HG03108 (cell line): ENCODE measurements around the gene NCOA4.
"Not testable (repeated sequence)": the region's sequence is repeated elsewhere in the genome, so short reads cannot be mapped to it uniquely, and the experiment has no call there.

Experiments used
- ATAC-seq: cut with Tn5 transposase; IDR thresholded peaks from one replicate; pipeline ENCODE4 v1.9.1; 2021; ENCODE audit warnings: moderate library complexity; ENCODE audit not compliant: unreplicated experiment

The NCOA4 gene

GRCh38 chr10:46022978-46023702 is 7.3 kb downstream of the NCOA4 start:
- peak; percentile 98 for ATAC-seq

- no peak for ATAC-seq
Observed at GRCh38 chr10:46020344-46020657, 10.1 kb downstream of the NCOA4 start.

GRCh38 chr10:46019569-46020343 is 10.7 kb downstream of the NCOA4 start:
- no peak for ATAC-seq

GRCh38 chr10:46019177-46019528 is 11.3 kb downstream of the NCOA4 start:
- ATAC-seq, result no peak

- ATAC-seq, result no peak
Observed at GRCh38 chr10:46018453-46019176, 11.8 kb downstream of the NCOA4 start.

GRCh38 chr10:46017733-46018132 is 12.7 kb downstream of the NCOA4 start:
- ATAC-seq, result no peak

- no peak for ATAC-seq
Observed at GRCh38 chr10:46016811-46017210, 13.6 kb downstream of the NCOA4 start.

GRCh38 chr10:46016190-46016589 is 14.2 kb downstream of the NCOA4 start:
- no peak for ATAC-seq

GRCh38 chr10:46014683-46015405 is 15.6 kb downstream of the NCOA4 start:
- ATAC-seq, result no peak

- no peak for ATAC-seq
Observed at GRCh38 chr10:46014206-46014605, 16.2 kb downstream of the NCOA4 start.

- ATAC-seq, result no peak
Observed at GRCh38 chr10:46012746-46013145, 17.7 kb downstream of the NCOA4 start.

GRCh38 chr10:46006219-46006618 is 24.2 kb downstream of the NCOA4 start:
- no peak for ATAC-seq

- ATAC-seq, result no peak
Observed at GRCh38 chr10:46005383-46005782, 25.0 kb downstream of the NCOA4 start.

- ATAC-seq, result no peak
Observed at GRCh38 chr10:46004963-46005362, 25.5 kb downstream of the NCOA4 start.

GRCh38 chr10:46002916-46003693 is 27.3 kb downstream of the NCOA4 start:
- no peak for ATAC-seq

- not testable (repeated sequence) for ATAC-seq
Observed at GRCh38 chr10:46002189-46002687, 28.2 kb downstream of the NCOA4 start.

- ATAC-seq, result no peak
Observed at GRCh38 chr10:46001187-46001756, 29.2 kb downstream of the NCOA4 start.

GRCh38 chr10:46000538-46000937 is 29.9 kb downstream of the NCOA4 start:
- ATAC-seq, result no peak

GRCh38 chr10:45999955-46000354 is 30.5 kb downstream of the NCOA4 start:
- not testable (repeated sequence) for ATAC-seq
